ENCODE data around the gene SAP25. TPM values are rescaled to one million over a fixed set of nuclear protein-coding genes. Genes with fewer than 3 reads are reported as not detected.

SAP25 gene
- total and polyA plus RNA-seq, 9 donors, result 3.2 to 10.1 (median 6.8) TPM; not detected in 1

- 87 to 89% (median 88%) methylated on average over 26 of the region's 26 CpGs for WGBS, 3 donors
- Histone ChIP-seq H3K27me3 (no peaks in the 10 kb centered on the region), H3K36me3 (no peaks in the 10 kb centered on the region), H3K27ac (no peak overlapping the region), H3K9me3 (no peaks in the 10 kb centered on the region), H3K4me1 (ENCODE audit: insufficient read depth) (peaks cover 6% of the 10 kb centered on the region), H3K4me3 (no peak overlapping the region)
- intact Hi-C loops (cut with DNase I), result loop anchor here (5.0 kb wide), 4 partner anchors 90 to 130 kb away; partner anchors contain the start of gene GIGYF1 (in 1 of the 4)
- DNase-seq, result peak in 1 of 5 donors; percentile 46
- TF ChIP-seq EP300 (IDR thresholded peaks at IDR 0.05), result no peak
- TF ChIP-seq POLR2A (IDR thresholded peaks at IDR 0.05), result no peak
- no peak for TF ChIP-seq CTCF (IDR thresholded peaks at IDR 0.05)
These were observed 11.3 kb downstream of the SAP25 start for GRCh38 chr7:100562195-100563099.

- Histone ChIP-seq H3K4me1 (ENCODE audit: insufficient read depth) (no peaks in the 10 kb centered on the region), H3K27me3 (no peaks in the 10 kb centered on the region), H3K9me3 (no peaks in the 10 kb centered on the region), H3K36me3 (no peaks in the 10 kb centered on the region), H3K4me3 (no peak overlapping the region), H3K27ac (no peak overlapping the region)
- intact Hi-C loops (cut with DNase I), result loop anchor here (5.0 kb wide), 4 partner anchors 89 to 131 kb away; partner anchors contain the start of gene GIGYF1 (in 1 of the 4)
- TF ChIP-seq CTCF (IDR thresholded peaks at IDR 0.05), result no peak
- DNase-seq, result no peak
- 95% methylated on average over 12 of the region's 12 CpGs for WGBS, 3 donors
These were observed 12.1 kb downstream of the SAP25 start for GRCh38 chr7:100561491-100562194.

DNA sequence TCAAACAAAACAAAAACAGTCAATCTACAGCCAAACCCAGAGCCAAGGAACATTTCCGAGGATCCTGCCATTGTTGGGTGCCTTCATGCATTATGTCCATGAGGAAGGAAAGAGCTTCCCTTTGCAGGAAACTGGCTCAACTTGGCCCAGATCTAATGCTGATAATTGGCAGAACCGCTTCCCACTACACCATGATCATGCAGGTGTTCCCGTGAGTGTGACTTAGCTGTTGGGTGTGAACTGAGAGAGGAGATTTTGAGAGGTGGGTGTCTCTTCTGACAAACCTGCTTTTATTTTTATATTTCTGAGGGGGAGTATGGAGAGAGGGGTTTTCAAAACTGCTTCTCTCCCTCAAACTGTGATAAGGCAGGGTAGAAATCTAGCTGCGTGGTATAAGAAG, 14.6 kb downstream of the SAP25 start:
- Histone ChIP-seq H3K9me3 (no peaks in the 10 kb centered on the region), H3K36me3 (no peaks in the 10 kb centered on the region), H3K4me3 (no peak overlapping the region), H3K27ac (no peak overlapping the region), H3K27me3 (no peaks in the 10 kb centered on the region), H3K4me1 (ENCODE audit: insufficient read depth) (no peaks in the 10 kb centered on the region)
- DNase-seq, result no peak
- TF ChIP-seq POLR2A (IDR thresholded peaks at IDR 0.05) (no peak), CTCF (IDR thresholded peaks at IDR 0.05) (no peak), EP300 (IDR thresholded peaks at IDR 0.05) (no peak)
- 84 to 89% (median 88%) methylated on average over 4 of the region's 4 CpGs for WGBS, 3 donors
- intact Hi-C loops (cut with DNase I), result loop anchor here in 1 of 4 donors (5.0 kb wide), 1 partner anchor 82 kb away; the partner anchor contains the start of gene TSC22D4

- DNase-seq, result no peak
- H3K9me3 ChIP-seq, result no peaks in the 10 kb centered on the region
- H3K4me3 ChIP-seq, result no peak overlapping the region
- WGBS, 3 donors, result 64 to 72% (median 72%) methylated on average over 4 of the region's 4 CpGs
- intact Hi-C loops (cut with DNase I), result loop anchor here in 1 of 4 donors (5.0 kb wide), 1 partner anchor 79 kb away; the partner anchor contains the start of gene TSC22D4
- H3K4me1 ChIP-seq (ENCODE audit: insufficient read depth), result no peaks in the 10 kb centered on the region
- H3K27me3 ChIP-seq, result no peaks in the 10 kb centered on the region
- H3K27ac ChIP-seq, result no peak overlapping the region
- TF ChIP-seq EP300 (IDR thresholded peaks at IDR 0.05) (no peak), POLR2A (IDR thresholded peaks at IDR 0.05) (no peak), CTCF (IDR thresholded peaks at IDR 0.05) (no peak)
- H3K36me3 ChIP-seq, result no peaks in the 10 kb centered on the region
These were observed 17.2 kb downstream of the SAP25 start for GRCh38 chr7:100556541-100556940.
